Measurements from ENCODE around the gene ITIH4. TPM values are rescaled to one million over a fixed set of nuclear protein-coding genes. Genes with fewer than 3 reads are reported as not detected.

The ITIH4 gene
- total RNA-seq, 1 experiment from 2014 or later = 1.7 TPM

DNA sequence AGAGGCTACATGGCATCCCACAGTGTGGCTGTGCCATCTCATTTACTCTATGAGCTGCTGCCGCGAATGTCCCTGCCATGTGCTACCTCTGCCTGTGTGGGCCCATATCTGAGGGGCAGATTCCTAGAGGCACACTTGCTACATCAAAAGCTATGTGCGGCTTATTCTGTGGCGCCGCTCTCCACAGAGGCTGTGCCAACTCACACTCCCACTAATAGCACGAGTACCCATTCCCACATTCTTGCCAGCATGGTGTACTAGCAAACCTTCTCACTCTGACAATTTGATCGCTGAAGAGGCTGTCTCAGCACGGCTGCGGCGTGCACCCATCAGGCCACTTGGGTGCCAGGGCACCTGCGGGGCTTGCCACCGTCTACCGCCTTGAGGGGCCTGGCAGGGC lies 35.5 kb upstream of the ITIH4 start:
- no TSS peak for BruUV-seq (replicated peaks)
- CTCF ChIA-PET = no interaction called here

DNA sequence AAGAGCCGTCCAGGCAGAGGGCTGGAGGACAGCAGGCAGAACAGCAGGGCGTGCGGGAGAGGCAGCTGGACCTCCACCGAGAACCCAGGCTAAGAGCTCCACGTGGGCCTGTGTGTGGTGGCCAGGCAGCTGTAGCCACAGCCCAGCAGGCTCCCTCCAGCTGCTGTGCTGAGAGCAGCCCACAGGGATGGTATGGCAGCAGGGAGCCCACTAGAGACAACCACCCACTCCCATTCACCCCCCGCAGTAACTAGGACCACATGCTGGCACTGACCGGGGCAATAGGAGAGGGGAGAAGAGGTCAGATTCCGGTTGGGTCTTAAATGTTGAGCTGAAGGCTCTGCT lies 29.9 kb upstream of the ITIH4 start:
- CTCF ChIA-PET = no interaction called here

More for the DNA sequence above, 35.5 kb upstream of the ITIH4 start:
- H3K4me1 ChIP-seq (ENCODE audit: insufficient read depth, low read length, poor library complexity, severe bottlenecking) = no peaks in the 10 kb centered on the region
- H3K9me3 ChIP-seq (ENCODE audit: low read depth, low read length, poor library complexity, severe bottlenecking) = no peaks in the 10 kb centered on the region
- H3K27me3 ChIP-seq (replicated peaks; ENCODE audit: insufficient read depth, low read depth, low read length, poor library complexity) = no peaks in the 10 kb centered on the region
- no peak overlapping the region for H3K27ac ChIP-seq (ENCODE audit: low read depth, low read length, poor library complexity, severe bottlenecking)
- POLR2A ChIA-PET (ENCODE audit: low non-redundant PET) = no interaction called here
- intact Hi-C loops (cut with micrococcal nuclease; ENCODE audit: unreplicated experiment) = no loop called here
- no peaks in the 10 kb centered on the region for H3K36me3 ChIP-seq (ENCODE audit: insufficient read depth, low read length, poor library complexity, severe bottlenecking)
- TF ChIP-seq, protein P1, sequence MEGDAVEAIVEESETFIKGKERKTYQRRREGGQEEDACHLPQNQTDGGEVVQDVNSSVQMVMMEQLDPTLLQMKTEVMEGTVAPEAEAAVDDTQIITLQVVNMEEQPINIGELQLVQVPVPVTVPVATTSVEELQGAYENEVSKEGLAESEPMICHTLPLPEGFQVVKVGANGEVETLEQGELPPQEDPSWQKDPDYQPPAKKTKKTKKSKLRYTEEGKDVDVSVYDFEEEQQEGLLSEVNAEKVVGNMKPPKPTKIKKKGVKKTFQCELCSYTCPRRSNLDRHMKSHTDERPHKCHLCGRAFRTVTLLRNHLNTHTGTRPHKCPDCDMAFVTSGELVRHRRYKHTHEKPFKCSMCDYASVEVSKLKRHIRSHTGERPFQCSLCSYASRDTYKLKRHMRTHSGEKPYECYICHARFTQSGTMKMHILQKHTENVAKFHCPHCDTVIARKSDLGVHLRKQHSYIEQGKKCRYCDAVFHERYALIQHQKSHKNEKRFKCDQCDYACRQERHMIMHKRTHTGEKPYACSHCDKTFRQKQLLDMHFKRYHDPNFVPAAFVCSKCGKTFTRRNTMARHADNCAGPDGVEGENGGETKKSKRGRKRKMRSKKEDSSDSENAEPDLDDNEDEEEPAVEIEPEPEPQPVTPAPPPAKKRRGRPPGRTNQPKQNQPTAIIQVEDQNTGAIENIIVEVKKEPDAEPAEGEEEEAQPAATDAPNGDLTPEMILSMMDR (conservative IDR thresholded peaks at IDR 0.05; ENCODE audit: low read depth, low read length) = no peak
- TF ChIP-seq EZH2 (IDR thresholded peaks at IDR 0.05; ENCODE audit: borderline replicate concordance, low read depth, low read length, poor library complexity, severe bottlenecking) = no peak
- DNase-seq (ENCODE audit: low spot score) = no peak
- no peak overlapping the region for H3K4me3 ChIP-seq (ENCODE audit: low read depth, low read length, poor library complexity, severe bottlenecking)

GRCh38 chr3:52859686-52860423 lies 29.4 kb upstream of the ITIH4 start:
- Histone ChIP-seq H3K36me3 (ENCODE audit: insufficient read depth, low read length, poor library complexity, severe bottlenecking) (no peaks in the 10 kb centered on the region), H3K27me3 (replicated peaks; ENCODE audit: insufficient read depth, low read depth, low read length, poor library complexity) (no peaks in the 10 kb centered on the region), H3K4me3 (ENCODE audit: low read depth, low read length, poor library complexity, severe bottlenecking) (no peak overlapping the region), H3K27ac (ENCODE audit: low read depth, low read length, poor library complexity, severe bottlenecking) (no peak overlapping the region), H3K4me1 (ENCODE audit: insufficient read depth, low read length, poor library complexity, severe bottlenecking) (no peaks in the 10 kb centered on the region), H3K9me3 (ENCODE audit: low read depth, low read length, poor library complexity, severe bottlenecking) (no peaks in the 10 kb centered on the region)
- intact Hi-C loops (cut with micrococcal nuclease; ENCODE audit: unreplicated experiment) = no loop called here
- POLR2A ChIA-PET (ENCODE audit: low non-redundant PET) = no interaction called here
- CTCF ChIA-PET = no interaction called here
- no TSS peak for BruUV-seq (replicated peaks)
- DNase-seq (ENCODE audit: low spot score) = no peak
- TF ChIP-seq, protein P1 (conservative IDR thresholded peaks at IDR 0.05; ENCODE audit: low read depth, low read length) = no peak
- no peak for TF ChIP-seq EZH2 (IDR thresholded peaks at IDR 0.05; ENCODE audit: borderline replicate concordance, low read depth, low read length, poor library complexity, severe bottlenecking)

More for the DNA sequence above, 29.9 kb upstream of the ITIH4 start:
- H3K27me3 ChIP-seq (replicated peaks; ENCODE audit: insufficient read depth, low read depth, low read length, poor library complexity) = no peaks in the 10 kb centered on the region
- H3K9me3 ChIP-seq (ENCODE audit: low read depth, low read length, poor library complexity, severe bottlenecking) = no peaks in the 10 kb centered on the region
- no peak overlapping the region for H3K27ac ChIP-seq (ENCODE audit: low read depth, low read length, poor library complexity, severe bottlenecking)
- no peak overlapping the region for H3K4me3 ChIP-seq (ENCODE audit: low read depth, low read length, poor library complexity, severe bottlenecking)
- POLR2A ChIA-PET (ENCODE audit: low non-redundant PET) = no interaction called here
- TF ChIP-seq, protein P1 (conservative IDR thresholded peaks at IDR 0.05; ENCODE audit: low read depth, low read length) = no peak
- no peak for TF ChIP-seq EZH2 (IDR thresholded peaks at IDR 0.05; ENCODE audit: borderline replicate concordance, low read depth, low read length, poor library complexity, severe bottlenecking)
- BruUV-seq (replicated peaks) = no TSS peak
- intact Hi-C loops (cut with micrococcal nuclease; ENCODE audit: unreplicated experiment) = no loop called here
- no peaks in the 10 kb centered on the region for H3K4me1 ChIP-seq (ENCODE audit: insufficient read depth, low read length, poor library complexity, severe bottlenecking)
- no peaks in the 10 kb centered on the region for H3K36me3 ChIP-seq (ENCODE audit: insufficient read depth, low read length, poor library complexity, severe bottlenecking)
- no peak for DNase-seq (ENCODE audit: low spot score)
